Natural killer cell (primary cell): Measurements from ENCODE around the gene FADD. TPM values are rescaled to one million over a fixed set of nuclear protein-coding genes. Genes with fewer than 3 reads are reported as not detected.

Experiments
- ATAC-seq, 3 donors: fragments of 150-1000 bp in 2 of 3; fragments of 200-7000 bp in 1 of 3; cut with Tn5 transposase; 1 replicate in 1 of 3; 2 replicates in 2 of 3; pipeline ENCODE4 v1.10.0; 2021; ENCODE audit warnings: mild to moderate bottlenecking in 2 of 3, moderate library complexity in 2 of 3
- DNase-seq, 2 donors: peaks; one replicate each; pipeline versions ENCODE4 v3.0.0 to v3.0.0-alpha.2; 2013 to 2021; ENCODE audit warnings: mixed read lengths in 1 of 2
- H3K27ac ChIP-seq: one replicate; pipeline ENCODE4 v1.5.1; 2013; ENCODE audit warnings: mild to moderate bottlenecking, low read length
- H3K27me3 ChIP-seq: one replicate; pipeline ENCODE4 v1.6.1; 2013; ENCODE audit warnings: low read length; ENCODE audit not compliant: control insufficient read depth, insufficient read depth
- H3K36me3 ChIP-seq: one replicate; pipeline ENCODE4 v1.6.1; 2013; ENCODE audit warnings: low read length; ENCODE audit not compliant: control insufficient read depth, insufficient read depth
- H3K4me1 ChIP-seq: one replicate; pipeline ENCODE4 v1.6.1; 2013; ENCODE audit warnings: low read length; ENCODE audit not compliant: control insufficient read depth, insufficient read depth
- H3K4me3 ChIP-seq: one replicate; pipeline ENCODE4 v1.5.1; 2013; ENCODE audit warnings: low read length
- H3K9me3 ChIP-seq: one replicate; pipeline ENCODE4 v1.6.1; 2013; ENCODE audit warnings: low read length; ENCODE audit not compliant: control insufficient read depth, insufficient read depth
- H3K27ac Mint-ChIP-seq, 2 donors: one replicate each; pipeline ENCODE4 v1.8.0; 2022; ENCODE audit warnings: mild to moderate bottlenecking in 2 of 2, mixed read lengths in 2 of 2, moderate library complexity in 1 of 2
- H3K27me3 Mint-ChIP-seq, 2 donors: one replicate each; pipeline ENCODE4 v1.8.0; 2022; ENCODE audit warnings: low read depth in 2 of 2, mixed read lengths in 2 of 2
- H3K36me3 Mint-ChIP-seq: one replicate; pipeline ENCODE4 v1.8.0; 2022; ENCODE audit warnings: mixed read lengths
- H3K4me1 Mint-ChIP-seq, 2 donors: one replicate each; pipeline ENCODE4 v1.8.0; 2022; ENCODE audit warnings: mixed read lengths in 2 of 2
- H3K4me3 Mint-ChIP-seq: one replicate; pipeline ENCODE4 v1.8.0; 2022; ENCODE audit warnings: mild to moderate bottlenecking, moderate library complexity, mixed read lengths
- H3K9me3 Mint-ChIP-seq, 2 donors: one replicate each; pipeline ENCODE4 v1.8.0; 2022; ENCODE audit warnings: mixed read lengths in 2 of 2
- CTCF ChIP-seq: fragments of 200-600 bp; IDR thresholded peaks from one replicate; pipeline ENCODE4 v1.8.0; 2022; ENCODE audit warnings: antibody characterized with exemption
- WGBS: methylation state at CpG from one replicate; pipeline ENCODE4 v1.1.7; 2013; ENCODE audit warnings: missing lambda C conversion rate; ENCODE audit not compliant: insufficient coverage; 5-methylcytosine and 5-hydroxymethylcytosine counted together
- intact Hi-C: fragments of 100-400 bp; cut with micrococcal nuclease; formaldehyde crosslinking; loops from one replicate; pipeline ENCODE4 v1.14.2; 2022
- total RNA-seq, 4 donors: library from RNA; stranded (reverse); fragments of 120-200 nt in 1 of 4; gene quantifications; one replicate each; pipeline versions ENCODE4 v1.2.3 to v1.2.4, GENCODE V29; 2013 to 2022

Gene FADD
- total RNA-seq, 3 donors from 2014 or later (not counting 1 experiment from before 2014, with no cell fraction given), result 7.8 to 9.2 (median 9.0) TPM

- Histone ChIP-seq H3K9me3 (no peaks in the 10 kb centered on the region), H3K4me3 (no peak overlapping the region), H3K27ac (no peak overlapping the region), H3K36me3 (no peaks in the 10 kb centered on the region), H3K4me1 (no peaks in the 10 kb centered on the region), H3K27me3 (no peaks in the 10 kb centered on the region)
- Mint-ChIP-seq H3K27ac (no peak overlapping the region), H3K36me3 (no peaks in the 10 kb centered on the region), H3K9me3 (no peaks in the 10 kb centered on the region), H3K4me1 (peaks cover 0 to 4% of the 10 kb centered on the region in 2 donors), H3K4me3 (no peak overlapping the region), H3K27me3 (peaks cover 26 to 45% of the 10 kb centered on the region in 2 donors)
- intact Hi-C loops, result no loop called here
- no peak for TF ChIP-seq CTCF
- 90% methylated on average over 15 of the region's 15 CpGs for WGBS
- no peak for DNase-seq
- ATAC-seq, result no peak
Observed at GRCh38 chr11:70243912-70244652, 41.0 kb downstream of the FADD start.

- DNase-seq, result no peak
- Mint-ChIP-seq H3K36me3 (no peaks in the 10 kb centered on the region), H3K4me1 (peaks cover 0 to 4% of the 10 kb centered on the region in 2 donors), H3K4me3 (no peak overlapping the region), H3K27me3 (peaks cover 22 to 39% of the 10 kb centered on the region in 2 donors), H3K9me3 (no peaks in the 10 kb centered on the region), H3K27ac (no peak overlapping the region)
- intact Hi-C loops, result no loop called here
- 89% methylated on average over 7 of the region's 7 CpGs for WGBS
- Histone ChIP-seq H3K27ac (no peak overlapping the region), H3K4me1 (no peaks in the 10 kb centered on the region), H3K27me3 (no peaks in the 10 kb centered on the region), H3K9me3 (no peaks in the 10 kb centered on the region), H3K4me3 (no peak overlapping the region), H3K36me3 (no peaks in the 10 kb centered on the region)
- no peak for ATAC-seq
- no peak for TF ChIP-seq CTCF
Observed at GRCh38 chr11:70244698-70245097, 41.6 kb downstream of the FADD start.

- Mint-ChIP-seq H3K36me3 (no peaks in the 10 kb centered on the region), H3K4me1 (peaks cover 0 to 4% of the 10 kb centered on the region in 2 donors), H3K27me3 (peaks cover 22 to 40% of the 10 kb centered on the region in 2 donors), H3K27ac (no peak overlapping the region), H3K9me3 (no peaks in the 10 kb centered on the region), H3K4me3 (no peak overlapping the region)
- ATAC-seq (no peak), DNase-seq (no peak)
- peaks cover 2% of the 10 kb centered on the region for H3K27me3 ChIP-seq
- WGBS, result 86% methylated on average over 7 of the region's 8 CpGs
- H3K9me3 ChIP-seq, result no peaks in the 10 kb centered on the region
- no peaks in the 10 kb centered on the region for H3K36me3 ChIP-seq
- no peak for TF ChIP-seq CTCF
- H3K4me3 ChIP-seq, result no peak overlapping the region
- no peaks in the 10 kb centered on the region for H3K4me1 ChIP-seq
- intact Hi-C loops, result no loop called here
- no peak overlapping the region for H3K27ac ChIP-seq
Observed at GRCh38 chr11:70246196-70246595, 43.1 kb downstream of the FADD start.
